GM21367 (cell line): ENCODE results near the gene LGALS9B.
"Not testable (repeated sequence)": the region's sequence is repeated elsewhere in the genome, so short reads cannot be mapped to it uniquely, and the experiment has no call there.

Experiments
- ATAC-seq: cut with Tn5 transposase; IDR thresholded peaks from one replicate; pipeline ENCODE4 v1.9.1; 2021; ENCODE audit not compliant: unreplicated experiment

The LGALS9B gene

DNA sequence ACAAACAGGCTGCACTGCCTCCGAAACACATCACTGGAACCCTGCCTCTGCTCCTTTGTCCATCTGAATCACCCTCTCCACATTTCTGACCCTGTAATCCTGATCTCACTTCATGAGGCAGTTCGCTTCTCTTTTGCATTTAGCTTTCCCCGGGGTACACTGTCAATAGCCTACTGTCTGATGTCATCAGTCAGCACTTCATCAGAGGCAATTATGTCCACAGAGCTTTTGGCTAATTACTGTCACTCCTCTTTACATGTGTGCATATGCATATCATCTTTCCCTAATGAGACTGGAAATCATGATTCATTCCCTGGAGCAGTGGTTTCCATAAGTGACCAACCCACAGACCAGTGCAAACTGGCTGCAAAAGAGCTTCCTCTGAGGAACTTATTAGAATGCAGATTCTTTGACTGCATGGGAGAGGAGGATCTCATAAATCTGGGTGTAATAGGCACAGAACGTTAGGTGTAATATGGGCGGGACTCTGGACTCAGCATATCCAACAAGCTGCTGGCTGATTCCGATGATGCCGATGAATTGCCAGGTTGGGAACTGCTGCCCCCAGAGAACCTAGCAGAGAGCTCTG lies 49.8 kb downstream of the LGALS9B start:
- ATAC-seq = not testable (repeated sequence)

DNA sequence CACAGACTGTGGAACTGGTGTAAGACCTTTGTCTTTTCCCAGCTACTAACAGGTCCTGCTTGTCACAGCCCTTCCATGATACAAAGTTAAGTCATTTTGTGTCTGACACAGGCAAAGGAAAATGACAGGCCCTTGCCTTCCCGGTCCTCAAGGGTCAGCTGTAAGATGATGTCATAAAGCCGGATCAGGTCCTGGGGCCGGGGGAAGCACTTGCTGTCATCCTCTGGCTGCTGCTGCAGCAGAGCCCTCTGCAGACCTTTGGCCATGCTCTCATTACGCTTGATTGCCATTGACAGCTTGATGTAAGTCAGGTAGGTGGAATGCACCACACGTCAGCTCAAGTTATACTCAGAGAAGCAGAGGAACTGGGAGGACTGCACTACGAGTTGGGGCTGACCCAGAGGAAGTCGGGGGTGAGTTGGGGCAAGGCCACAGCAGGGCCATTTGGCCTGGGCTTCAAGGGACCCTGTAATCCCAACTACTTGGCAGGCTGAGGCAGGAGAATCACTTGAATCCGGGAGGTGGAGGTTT lies 50.9 kb downstream of the LGALS9B start:
- ATAC-seq = not testable (repeated sequence)

DNA sequence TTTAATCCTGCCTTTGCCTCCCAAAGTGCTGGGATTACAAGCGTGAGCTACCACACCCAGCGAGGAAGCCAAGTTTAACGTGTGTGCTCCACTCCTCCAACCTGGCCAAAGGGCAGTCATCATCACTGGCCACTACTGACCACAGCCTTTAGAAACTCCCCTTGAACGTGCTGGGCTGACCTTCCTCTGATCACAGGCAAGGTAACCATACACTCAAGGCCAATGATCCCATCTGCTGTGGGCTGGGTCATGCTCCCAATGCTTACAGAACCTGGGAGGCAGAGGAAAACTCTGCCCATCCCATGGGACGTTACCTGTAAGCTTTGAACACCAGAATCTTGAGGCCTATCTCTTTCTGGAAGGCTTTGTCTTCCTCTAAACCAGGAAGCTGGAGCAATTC lies 51.9 kb downstream of the LGALS9B start:
- ATAC-seq = not testable (repeated sequence)

DNA sequence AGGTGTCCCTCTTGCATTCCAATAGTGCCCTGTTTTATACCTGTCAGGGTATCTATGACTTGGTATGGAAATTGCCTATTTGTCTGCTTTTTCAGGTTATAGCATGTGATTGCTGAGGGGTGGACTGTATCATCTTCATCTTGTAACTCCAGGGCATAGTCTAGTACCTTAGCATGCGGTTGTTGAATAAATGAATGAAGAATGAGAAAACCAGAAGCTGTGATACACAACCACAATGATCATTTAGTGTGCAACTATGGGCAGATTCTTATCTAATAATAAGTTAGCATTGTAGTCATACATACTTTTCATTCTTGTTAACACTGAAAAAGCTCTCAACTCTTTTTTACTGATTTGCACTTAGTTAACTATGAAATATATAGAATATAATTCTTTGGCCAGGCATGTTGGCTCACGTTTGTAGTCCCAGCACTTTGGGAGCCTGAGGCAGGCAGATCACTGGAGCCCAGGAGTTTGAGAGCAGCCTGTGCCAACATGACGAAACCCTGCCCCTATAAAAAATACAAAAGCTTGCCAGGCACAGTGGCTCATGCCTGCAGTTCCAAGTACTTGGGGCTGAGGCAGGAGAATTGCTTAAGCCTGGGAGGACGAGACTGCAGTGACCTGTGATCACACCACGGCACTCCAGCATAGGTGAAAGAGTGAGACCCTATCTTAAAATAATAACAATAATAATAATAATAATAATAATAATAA lies 65.9 kb downstream of the LGALS9B start:
- ATAC-seq = not testable (repeated sequence)

DNA sequence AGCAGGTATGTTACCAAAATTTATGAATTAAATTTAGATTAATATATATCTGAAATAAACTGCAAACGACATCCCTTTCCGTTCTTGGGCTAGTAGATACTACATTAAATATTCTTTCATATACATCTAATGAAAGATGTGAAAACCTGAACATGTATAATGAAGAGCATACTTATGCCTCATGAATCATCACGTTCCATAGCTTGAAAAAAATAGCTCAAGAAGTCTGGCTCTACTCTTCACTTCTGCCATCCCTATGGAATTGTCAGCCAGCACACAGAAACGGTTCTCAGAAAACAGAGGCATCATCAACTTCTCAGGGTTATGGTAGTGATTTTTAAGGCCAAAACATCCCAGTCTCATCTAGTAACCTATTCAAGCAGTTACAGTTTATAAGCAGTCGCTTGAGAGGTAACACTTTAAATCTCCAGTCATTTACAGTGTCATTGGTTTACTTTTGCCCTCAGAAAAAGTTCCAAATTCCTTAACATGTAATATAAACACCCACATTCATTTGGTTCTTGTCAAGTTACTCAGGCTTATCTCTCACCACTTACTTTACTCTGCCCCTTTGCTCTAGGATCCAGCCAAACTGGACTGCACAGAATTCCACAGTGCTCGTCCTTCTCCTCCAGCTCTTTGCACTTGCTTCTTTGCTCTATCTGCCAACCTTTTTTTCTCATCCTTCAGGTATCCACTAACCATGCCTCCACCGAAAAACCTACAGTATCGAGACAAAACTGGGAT lies 66.6 kb downstream of the LGALS9B start:
- ATAC-seq = not testable (repeated sequence)
